Prostate gland (tissue), 2 donors: Measurements from ENCODE around the gene ZBTB7C.

ENCODE experiments used
- POLR2A ChIP-seq: fragments of 450-650 bp; IDR thresholded peaks from one replicate; pipeline ENCODE4 v1.6.1; 2016; ENCODE audit warnings: antibody characterized with exemption, mild to moderate bottlenecking
- POLR2AphosphoS5 ChIP-seq: sonication (generic); formaldehyde crosslinking; IDR thresholded peaks from one replicate; pipeline ENCODE4 v1.6.1; 2017; ENCODE audit warnings: antibody characterized with exemption
- TF ChIP-seq, protein P1 (sequence below), 4 experiments: fragments of 200-600 bp in 2 of 4; fragments of 450-650 bp in 2 of 4; sonication (generic) in 2 of 4; IDR thresholded peaks; 1 replicate in 3 of 4; 2 replicates in 1 of 4; pipeline ENCODE4 v1.5.1; 2016 to 2019; ENCODE audit warnings: antibody characterized with exemption in 4 of 4, mild to moderate bottlenecking in 2 of 4, moderate library complexity in 2 of 4

DNA sequence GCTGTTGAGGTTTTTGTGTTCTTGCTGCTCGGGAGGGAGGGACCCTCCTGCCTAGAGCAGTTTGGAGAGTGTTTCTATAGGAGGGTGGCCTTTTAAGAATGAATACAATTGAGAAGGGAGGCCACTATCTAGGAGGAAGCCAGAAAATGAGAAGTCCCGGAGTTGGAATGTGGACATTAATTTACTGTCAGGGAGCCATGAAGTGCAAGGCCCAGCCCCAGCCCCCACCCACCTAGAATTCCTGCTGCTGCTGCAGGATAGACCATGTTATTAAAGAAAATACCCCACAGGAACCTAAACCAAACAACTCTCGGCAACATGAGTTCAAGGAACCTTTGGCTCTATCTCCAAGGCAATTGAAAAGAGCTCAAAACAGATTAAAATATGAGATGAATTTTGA is 46.0 kb downstream of the ZBTB7C start:
- TF ChIP-seq POLR2AphosphoS5 (no peak), POLR2A (no peak)
- TF ChIP-seq, protein P1, sequence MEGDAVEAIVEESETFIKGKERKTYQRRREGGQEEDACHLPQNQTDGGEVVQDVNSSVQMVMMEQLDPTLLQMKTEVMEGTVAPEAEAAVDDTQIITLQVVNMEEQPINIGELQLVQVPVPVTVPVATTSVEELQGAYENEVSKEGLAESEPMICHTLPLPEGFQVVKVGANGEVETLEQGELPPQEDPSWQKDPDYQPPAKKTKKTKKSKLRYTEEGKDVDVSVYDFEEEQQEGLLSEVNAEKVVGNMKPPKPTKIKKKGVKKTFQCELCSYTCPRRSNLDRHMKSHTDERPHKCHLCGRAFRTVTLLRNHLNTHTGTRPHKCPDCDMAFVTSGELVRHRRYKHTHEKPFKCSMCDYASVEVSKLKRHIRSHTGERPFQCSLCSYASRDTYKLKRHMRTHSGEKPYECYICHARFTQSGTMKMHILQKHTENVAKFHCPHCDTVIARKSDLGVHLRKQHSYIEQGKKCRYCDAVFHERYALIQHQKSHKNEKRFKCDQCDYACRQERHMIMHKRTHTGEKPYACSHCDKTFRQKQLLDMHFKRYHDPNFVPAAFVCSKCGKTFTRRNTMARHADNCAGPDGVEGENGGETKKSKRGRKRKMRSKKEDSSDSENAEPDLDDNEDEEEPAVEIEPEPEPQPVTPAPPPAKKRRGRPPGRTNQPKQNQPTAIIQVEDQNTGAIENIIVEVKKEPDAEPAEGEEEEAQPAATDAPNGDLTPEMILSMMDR (IDR thresholded peaks at IDR 0.05) = no peak
